HEK293T (cell line): ENCODE measurements around the gene EGLN3.

ENCODE experiments used
- CTCF ChIA-PET: fragments of 350-600 bp; formaldehyde crosslinking; extraction: SDS; loops from one replicate; lab custom pipeline; 2021; ENCODE audit warnings: antibody characterized with exemption, inconsistent platforms; lab: Yijun Ruan, JAX
- POLR2A ChIA-PET: fragments of 350-600 bp; formaldehyde crosslinking; extraction: SDS; loops from one replicate; lab custom pipeline; 2020; ENCODE audit warnings: antibody characterized with exemption, inconsistent platforms; lab: Yijun Ruan, JAX
- DNase-seq: peaks from one replicate; pipeline ENCODE4 v3.0.0; 2012; ENCODE audit warnings: mixed read lengths; ENCODE audit errors: extremely low spot score
- ARNT ChIP-seq: fragments of 450-650 bp; IDR thresholded peaks from 2 replicates; pipeline ENCODE4 v1.6.1; 2017; ENCODE audit warnings: mild to moderate bottlenecking
- BHLHE40 ChIP-seq: fragments of 450-650 bp; IDR thresholded peaks from 2 replicates; pipeline ENCODE4 v1.6.1; 2016; ENCODE audit warnings: mild to moderate bottlenecking, moderate library complexity, borderline replicate concordance
- CTBP1 ChIP-seq: fragments of 450-650 bp; IDR thresholded peaks from 2 replicates; pipeline ENCODE4 v1.6.1; 2016; ENCODE audit warnings: borderline replicate concordance
- ELF4 ChIP-seq: fragments of 450-650 bp; IDR thresholded peaks from 2 replicates; pipeline ENCODE4 v1.6.1; 2017; ENCODE audit warnings: antibody characterized with exemption
- FOXA1 ChIP-seq: fragments of 450-650 bp; IDR thresholded peaks from 2 replicates; pipeline ENCODE4 v1.6.1; 2016; ENCODE audit warnings: mild to moderate bottlenecking
- FOXK2 ChIP-seq: fragments of 450-650 bp; IDR thresholded peaks from 2 replicates; pipeline ENCODE4 v1.6.1; 2016; ENCODE audit warnings: mild to moderate bottlenecking
- FOXM1 ChIP-seq: fragments of 450-650 bp; IDR thresholded peaks from 2 replicates; pipeline ENCODE4 v1.6.1; 2017; ENCODE audit warnings: mild to moderate bottlenecking, borderline replicate concordance
- HDGF ChIP-seq: fragments of 450-650 bp; IDR thresholded peaks from 2 replicates; pipeline ENCODE4 v1.6.1; 2017; ENCODE audit warnings: antibody characterized with exemption, borderline replicate concordance
- L3MBTL2 ChIP-seq: fragments of 450-650 bp; conservative IDR thresholded peaks from 2 replicates; pipeline ENCODE4 v1.6.1; 2016; ENCODE audit warnings: mild to moderate bottlenecking
- LEF1 ChIP-seq: fragments of 450-650 bp; IDR thresholded peaks from 2 replicates; pipeline ENCODE4 v1.6.1; 2017; ENCODE audit warnings: mild to moderate bottlenecking, borderline replicate concordance
- NFRKB ChIP-seq: fragments of 450-650 bp; IDR thresholded peaks from 2 replicates; pipeline ENCODE4 v1.6.1; 2016; ENCODE audit warnings: mild to moderate bottlenecking, moderate library complexity
- SP1 ChIP-seq: fragments of 450-650 bp; IDR thresholded peaks from 2 replicates; pipeline ENCODE4 v1.6.1; 2017
- SUZ12 ChIP-seq: fragments of 450-650 bp; IDR thresholded peaks from 2 replicates; pipeline ENCODE4 v1.6.1; 2016; ENCODE audit warnings: mild to moderate bottlenecking
- TARDBP ChIP-seq: fragments of 450-650 bp; IDR thresholded peaks from 2 replicates; pipeline ENCODE4 v1.6.1; 2016
- ZNF384 ChIP-seq: fragments of 450-650 bp; IDR thresholded peaks from 2 replicates; pipeline ENCODE4 v1.6.1; 2016
- TF ChIP-seq, protein P1 (sequence below): fragments of 450-650 bp; IDR thresholded peaks from 2 replicates; pipeline ENCODE4 v1.6.1; 2016

Gene EGLN3

DNA sequence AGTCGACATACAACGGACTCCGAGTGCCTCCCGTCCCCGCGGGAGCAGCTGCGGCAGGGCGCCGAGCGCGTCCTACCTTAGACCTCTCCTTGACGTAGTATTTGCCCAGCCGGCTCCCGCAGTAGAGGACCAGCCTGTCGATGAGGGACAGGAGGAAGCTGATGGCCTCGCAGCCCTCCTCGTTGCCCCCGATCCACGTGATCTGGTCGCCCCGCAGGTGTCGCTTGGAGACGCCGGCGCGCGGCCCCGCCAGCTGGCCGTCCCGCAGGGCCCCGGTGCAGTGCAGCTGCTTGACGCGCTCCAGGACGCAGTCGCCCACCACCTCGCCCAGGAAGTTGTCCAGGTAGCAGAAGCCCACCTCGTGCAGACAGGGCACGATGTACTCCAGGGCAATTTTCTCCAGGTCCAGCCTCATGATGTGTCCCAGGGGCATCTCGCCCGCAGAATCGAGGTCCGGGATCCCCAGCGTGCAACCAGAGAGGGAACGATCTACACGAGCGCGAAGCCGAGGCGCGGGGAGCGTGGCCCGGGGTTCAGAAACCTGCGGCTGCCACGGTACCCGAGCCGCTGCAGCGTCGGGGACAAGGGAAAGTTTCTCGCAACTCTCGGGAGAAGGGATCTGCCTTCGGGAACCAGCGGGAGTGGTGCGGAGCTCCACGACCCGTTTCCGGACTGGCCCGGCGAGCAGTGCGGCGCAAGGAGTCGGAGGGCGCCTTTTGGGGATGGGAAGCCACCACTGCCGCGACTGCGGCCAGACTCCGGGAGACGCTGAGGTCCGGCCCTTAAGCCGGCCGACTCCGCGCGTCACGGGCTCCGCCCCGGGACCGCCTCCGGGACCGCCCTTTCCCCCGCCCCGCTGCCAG is at the start of gene EGLN3:
Gene EGLN3, minus strand, starts transcription at position 755 of the 863 bp plus-strand sequence. Its CDS starts 322 bp downstream, at position 433.
- TF ChIP-seq ELF4 (peak; percentile 67), TARDBP (no peak), ZNF384 (no peak), ARNT (no peak; the same call in 1 of the 2 replicates), NFRKB (no peak), L3MBTL2 (peak; percentile 96)
- TF ChIP-seq, protein P1, sequence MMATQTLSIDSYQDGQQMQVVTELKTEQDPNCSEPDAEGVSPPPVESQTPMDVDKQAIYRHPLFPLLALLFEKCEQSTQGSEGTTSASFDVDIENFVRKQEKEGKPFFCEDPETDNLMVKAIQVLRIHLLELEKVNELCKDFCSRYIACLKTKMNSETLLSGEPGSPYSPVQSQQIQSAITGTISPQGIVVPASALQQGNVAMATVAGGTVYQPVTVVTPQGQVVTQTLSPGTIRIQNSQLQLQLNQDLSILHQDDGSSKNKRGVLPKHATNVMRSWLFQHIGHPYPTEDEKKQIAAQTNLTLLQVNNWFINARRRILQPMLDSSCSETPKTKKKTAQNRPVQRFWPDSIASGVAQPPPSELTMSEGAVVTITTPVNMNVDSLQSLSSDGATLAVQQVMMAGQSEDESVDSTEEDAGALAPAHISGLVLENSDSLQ: peak; percentile 89
- POLR2A ChIA-PET: interaction anchor here (0.6 to 2.7 kb wide), 6 partner anchors 9 to 509 kb away, joined by 3 to 12 read pairs (median 3); no protein-coding TSS in a partner anchor
- CTCF ChIA-PET: interaction anchor here (0.7 to 1.3 kb wide), 3 partner anchors 14 to 483 kb away, joined by 3 to 8 read pairs (median 4); no protein-coding TSS in a partner anchor
- peak; percentile 91 for DNase-seq

- ChIA-PET CTCF (interaction anchor here (0.5 kb wide), 1 partner anchor 81 kb away, joined by 3 read pairs; no protein-coding TSS in a partner anchor), POLR2A (no interaction called here)
- no peak for DNase-seq
- TF ChIP-seq HDGF (no peak), FOXM1 (no peak), NFRKB (no peak), L3MBTL2 (no peak), ARNT (no peak), CTBP1 (no peak), SP1 (no peak), SUZ12 (no peak), TARDBP (no peak), FOXK2 (no peak)
- TF ChIP-seq, protein P1: no peak
Observed at GRCh38 chr14:34000396-34000795, 49.5 kb upstream of the EGLN3 start.

GRCh38 chr14:33999771-34000291 is 49.0 kb upstream of the EGLN3 start:
- DNase-seq: no peak
- TF ChIP-seq L3MBTL2 (no peak), FOXK2 (no peak)
- ChIA-PET POLR2A (no interaction called here), CTCF (interaction anchor here (0.5 kb wide), 1 partner anchor 82 kb away, joined by 3 read pairs; no protein-coding TSS in a partner anchor)

- ChIA-PET CTCF (no interaction called here), POLR2A (no interaction called here)
- no peak for DNase-seq
- no peak for TF ChIP-seq CTBP1
Observed at GRCh38 chr14:33997611-33998010, 46.7 kb upstream of the EGLN3 start.

DNA sequence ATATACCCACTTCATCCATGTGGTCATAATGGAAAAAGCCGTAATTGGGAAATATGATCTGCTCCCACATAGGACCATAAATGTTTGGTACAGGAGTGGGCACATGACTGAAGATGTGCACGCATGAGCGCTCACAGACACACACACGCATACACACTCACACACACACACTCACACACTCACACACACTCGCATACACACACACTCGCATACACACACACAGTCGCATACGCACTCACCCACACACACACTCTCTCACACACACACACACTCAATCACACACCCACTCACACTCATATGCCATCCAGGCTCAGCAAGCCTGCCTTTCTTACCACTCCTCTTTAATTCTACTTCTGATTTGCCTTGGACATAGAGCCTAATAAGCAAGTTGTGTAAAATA is 45.6 kb upstream of the EGLN3 start:
- CTCF ChIA-PET: no interaction called here
- POLR2A ChIA-PET: no interaction called here

DNA sequence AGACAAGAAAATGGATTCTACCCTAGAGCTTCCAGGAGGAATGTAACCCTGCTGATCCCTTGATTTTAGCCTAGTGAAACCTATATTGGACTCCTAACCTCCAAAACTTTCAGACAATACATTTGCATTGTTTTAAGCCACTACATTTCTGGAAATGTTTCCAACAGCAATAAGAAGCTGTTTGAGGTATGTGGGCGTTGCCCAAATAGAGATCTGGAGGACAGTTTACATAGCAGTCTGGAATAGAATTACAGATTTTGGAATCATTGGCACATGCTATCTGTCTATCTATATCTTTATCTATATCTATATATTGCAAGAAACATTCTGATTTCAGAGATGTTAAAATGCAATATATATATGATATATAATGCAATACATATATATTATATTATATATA is 42.4 kb upstream of the EGLN3 start:
- POLR2A ChIA-PET: no interaction called here
- no peak for DNase-seq
- TF ChIP-seq FOXM1 (no peak), CTBP1 (no peak), LEF1 (no peak), NFRKB (no peak), L3MBTL2 (no peak), ZNF384 (no peak), HDGF (no peak)
- TF ChIP-seq, protein P1: no peak
- CTCF ChIA-PET: no interaction called here

More for the DNA sequence above, 45.6 kb upstream of the EGLN3 start:
- TF ChIP-seq BHLHE40: no peak
- TF ChIP-seq ARNT: no peak
- TF ChIP-seq ZNF384: no peak
- no peak for TF ChIP-seq FOXM1
- TF ChIP-seq NFRKB: no peak
- TF ChIP-seq SUZ12: no peak
- no peak for TF ChIP-seq CTBP1
- no peak for TF ChIP-seq LEF1
- no peak for TF ChIP-seq HDGF
- TF ChIP-seq ELF4: no peak
- TF ChIP-seq L3MBTL2: no peak
- TF ChIP-seq SP1: no peak
- no peak for TF ChIP-seq FOXK2
- TF ChIP-seq, protein P1: no peak
- TF ChIP-seq FOXA1: no peak
- TF ChIP-seq TARDBP: no peak
- no peak for DNase-seq
